ENCODE results near the gene TRPC1.

The TRPC1 gene

DNA sequence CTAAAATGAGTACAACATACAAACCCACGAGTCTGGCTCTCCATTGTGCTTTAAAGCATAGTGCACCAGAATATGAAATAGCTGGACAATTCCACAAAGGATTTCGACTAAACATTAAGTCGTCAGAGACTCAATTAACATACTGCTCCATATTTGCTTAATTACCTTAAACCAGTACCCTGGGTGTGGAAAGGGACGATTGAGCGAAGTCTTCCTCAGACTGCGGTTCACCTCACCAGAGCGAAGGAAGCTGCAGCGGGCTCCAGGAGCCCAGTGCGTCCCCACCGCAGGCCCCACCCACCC lies 218 bp upstream of the TRPC1 start:
- Histone ChIP-seq H4K8ac (ENCODE audit: low read length) (no peak overlapping the region), H3K4ac (ENCODE audit: low read depth in 1 of 2, low read length in 2 of 2) (no peak overlapping the region), H3K23ac (ENCODE audit: low read length in 2 of 2) (no peak overlapping the region), H3K79me1 (replicated peaks; ENCODE audit: low read length, poor library complexity, severe bottlenecking) (peaks cover 4% of the 10 kb centered on the region), H3K14ac (ENCODE audit: low read length in 2 of 2) (no peak overlapping the region), H3K4me2 (ENCODE audit: low read length, poor library complexity, severe bottlenecking) (peak overlapping the region; percentile 41), H2BK120ac (ENCODE audit: low read depth, low read length) (no peak overlapping the region), H3K27ac (ENCODE audit: low read length, poor library complexity, severe bottlenecking) (no peak overlapping the region), H3K4me3 (ENCODE audit: insufficient read depth in 1 of 2, low read depth in 1 of 2, low read length in 2 of 2) (peak overlapping the region; percentile 34 to 98), H3K9ac (ENCODE audit: low read length) (peak overlapping the region; percentile 96), H4K91ac (ENCODE audit: low read length) (no peak overlapping the region), H2AFZ (ENCODE audit: low read depth, low read length) (no peak overlapping the region), H2BK15ac (ENCODE audit: low read depth, poor library complexity, severe bottlenecking) (no peak overlapping the region), H2BK12ac (ENCODE audit: low read length in 2 of 2) (no peak overlapping the region), H3K27me3 (ENCODE audit: control insufficient read depth in 1 of 2, insufficient read depth in 1 of 2, low read length in 2 of 2) (no peaks in the 10 kb centered on the region), H2BK5ac (ENCODE audit: low read depth, low read length, poor library complexity, severe bottlenecking) (no peak overlapping the region), H3K18ac (ENCODE audit: low read depth in 1 of 2, low read length in 2 of 2) (no peak overlapping the region), H2AK5ac (ENCODE audit: low read length, severe bottlenecking) (no peak overlapping the region), H3K9me3 (ENCODE audit: control insufficient read depth, low read length) (no peaks in the 10 kb centered on the region), H3K4me1 (ENCODE audit: control insufficient read depth, insufficient read depth, low read depth, low read length) (no peaks in the 10 kb centered on the region), H3K36me3 (ENCODE audit: control insufficient read depth in 1 of 2, insufficient read depth in 2 of 2, low read depth in 1 of 2, low read length in 2 of 2) (no peaks in the 10 kb centered on the region)
- WGBS, result 2% methylated on average over 8 of the region's 10 CpGs
- no peak for DNase-seq

- H2BK5ac ChIP-seq (ENCODE audit: low read depth, low read length, poor library complexity, severe bottlenecking), result no peak overlapping the region
- peak overlapping the region; percentile 96 for H3K9ac ChIP-seq (ENCODE audit: low read length)
- H3K9me3 ChIP-seq (ENCODE audit: control insufficient read depth, low read length), result no peaks in the 10 kb centered on the region
- H3K79me1 ChIP-seq (replicated peaks; ENCODE audit: low read length, poor library complexity, severe bottlenecking), result peaks cover 4% of the 10 kb centered on the region
- H4K91ac ChIP-seq (ENCODE audit: low read length), result no peak overlapping the region
- H3K4me2 ChIP-seq (ENCODE audit: low read length, poor library complexity, severe bottlenecking), result peak overlapping the region; percentile 76
- H4K8ac ChIP-seq (ENCODE audit: low read length), result peak overlapping the region; percentile 67
- H3K4me3 ChIP-seq (ENCODE audit: insufficient read depth in 1 of 2, low read depth in 1 of 2, low read length in 2 of 2), result peak overlapping the region; percentile 62 to 98
- WGBS, result 1% methylated on average over 30 of the region's 35 CpGs
- peak overlapping the region; percentile 58 for H2AFZ ChIP-seq (ENCODE audit: low read depth, low read length)
- H3K27me3 ChIP-seq (ENCODE audit: control insufficient read depth in 1 of 2, insufficient read depth in 1 of 2, low read length in 2 of 2), result no peaks in the 10 kb centered on the region
- H2BK12ac ChIP-seq (ENCODE audit: low read length in 2 of 2), result peak overlapping the region in 1 of 2 experiments; percentile 61
- DNase-seq, result peak; percentile 66
- H3K4me1 ChIP-seq (ENCODE audit: control insufficient read depth, insufficient read depth, low read depth, low read length), result no peaks in the 10 kb centered on the region
- no peak overlapping the region for H2BK120ac ChIP-seq (ENCODE audit: low read depth, low read length)
- H2AK5ac ChIP-seq (ENCODE audit: low read length, severe bottlenecking), result no peak overlapping the region
- H3K14ac ChIP-seq (ENCODE audit: low read length in 2 of 2), result peak overlapping the region in 1 of 2 experiments; percentile 63
- H3K23ac ChIP-seq (ENCODE audit: low read length in 2 of 2), result no peak overlapping the region
- H3K36me3 ChIP-seq (ENCODE audit: control insufficient read depth in 1 of 2, insufficient read depth in 2 of 2, low read depth in 1 of 2, low read length in 2 of 2), result no peaks in the 10 kb centered on the region
- H3K18ac ChIP-seq (ENCODE audit: low read depth in 1 of 2, low read length in 2 of 2), result peak overlapping the region; percentile 52 to 67
- no peak overlapping the region for H2BK15ac ChIP-seq (ENCODE audit: low read depth, poor library complexity, severe bottlenecking)
- peak overlapping the region; percentile 3 to 76 for H3K4ac ChIP-seq (ENCODE audit: low read depth in 1 of 2, low read length in 2 of 2)
- peak overlapping the region; percentile 11 for H3K27ac ChIP-seq (ENCODE audit: low read length, poor library complexity, severe bottlenecking)
Measured at GRCh38 chr3:142724682-142725356, 985 bp downstream of the TRPC1 start.

- no peak overlapping the region for H3K4ac ChIP-seq (ENCODE audit: low read depth in 1 of 2, low read length in 2 of 2)
- DNase-seq, result no peak
Measured at GRCh38 chr3:142725357-142725739, 1.5 kb downstream of the TRPC1 start.

GRCh38 chr3:142726017-142726416 lies 2.2 kb downstream of the TRPC1 start:
- H3K18ac ChIP-seq (ENCODE audit: low read depth in 1 of 2, low read length in 2 of 2), result no peak overlapping the region
- no peak overlapping the region for H3K4me2 ChIP-seq (ENCODE audit: low read length, poor library complexity, severe bottlenecking)
- no peaks in the 10 kb centered on the region for H3K27me3 ChIP-seq (ENCODE audit: control insufficient read depth in 1 of 2, insufficient read depth in 1 of 2, low read length in 2 of 2)
- no peak overlapping the region for H3K14ac ChIP-seq (ENCODE audit: low read length in 2 of 2)
- H4K8ac ChIP-seq (ENCODE audit: low read length), result no peak overlapping the region
- H3K36me3 ChIP-seq (ENCODE audit: control insufficient read depth in 1 of 2, insufficient read depth in 2 of 2, low read depth in 1 of 2, low read length in 2 of 2), result no peaks in the 10 kb centered on the region
- H3K23ac ChIP-seq (ENCODE audit: low read length in 2 of 2), result no peak overlapping the region
- H2AK5ac ChIP-seq (ENCODE audit: low read length, severe bottlenecking), result no peak overlapping the region
- WGBS, result 82% methylated on average over 1 of the region's 1 CpG
- no peak overlapping the region for H2AFZ ChIP-seq (ENCODE audit: low read depth, low read length)
- no peak overlapping the region for H3K27ac ChIP-seq (ENCODE audit: low read length, poor library complexity, severe bottlenecking)
- no peak overlapping the region for H3K4ac ChIP-seq (ENCODE audit: low read depth in 1 of 2, low read length in 2 of 2)
- peak overlapping the region in 1 of 2 experiments; percentile 98 for H3K4me3 ChIP-seq (ENCODE audit: insufficient read depth in 1 of 2, low read depth in 1 of 2, low read length in 2 of 2)
- no peak for DNase-seq
- no peak overlapping the region for H2BK120ac ChIP-seq (ENCODE audit: low read depth, low read length)
- H2BK5ac ChIP-seq (ENCODE audit: low read depth, low read length, poor library complexity, severe bottlenecking), result no peak overlapping the region
- peaks cover 4% of the 10 kb centered on the region for H3K79me1 ChIP-seq (replicated peaks; ENCODE audit: low read length, poor library complexity, severe bottlenecking)
- no peak overlapping the region for H2BK12ac ChIP-seq (ENCODE audit: low read length in 2 of 2)
- H3K9ac ChIP-seq (ENCODE audit: low read length), result no peak overlapping the region
- H3K4me1 ChIP-seq (ENCODE audit: control insufficient read depth, insufficient read depth, low read depth, low read length), result no peaks in the 10 kb centered on the region
- no peak overlapping the region for H4K91ac ChIP-seq (ENCODE audit: low read length)
- H3K9me3 ChIP-seq (ENCODE audit: control insufficient read depth, low read length), result no peaks in the 10 kb centered on the region
- no peak overlapping the region for H2BK15ac ChIP-seq (ENCODE audit: low read depth, poor library complexity, severe bottlenecking)

More at GRCh38 chr3:142725357-142725739, 1.5 kb downstream of the TRPC1 start:
- Histone ChIP-seq H2AK5ac (ENCODE audit: low read length, severe bottlenecking) (no peak overlapping the region), H2BK15ac (ENCODE audit: low read depth, poor library complexity, severe bottlenecking) (no peak overlapping the region), H3K4me1 (ENCODE audit: control insufficient read depth, insufficient read depth, low read depth, low read length) (no peaks in the 10 kb centered on the region), H3K36me3 (ENCODE audit: control insufficient read depth in 1 of 2, insufficient read depth in 2 of 2, low read depth in 1 of 2, low read length in 2 of 2) (no peaks in the 10 kb centered on the region), H3K14ac (ENCODE audit: low read length in 2 of 2) (no peak overlapping the region), H2BK12ac (ENCODE audit: low read length in 2 of 2) (no peak overlapping the region), H3K9ac (ENCODE audit: low read length) (peak overlapping the region; percentile 96), H2BK120ac (ENCODE audit: low read depth, low read length) (no peak overlapping the region), H3K27me3 (ENCODE audit: control insufficient read depth in 1 of 2, insufficient read depth in 1 of 2, low read length in 2 of 2) (no peaks in the 10 kb centered on the region), H4K8ac (ENCODE audit: low read length) (no peak overlapping the region), H3K27ac (ENCODE audit: low read length, poor library complexity, severe bottlenecking) (no peak overlapping the region), H3K4me3 (ENCODE audit: insufficient read depth in 1 of 2, low read depth in 1 of 2, low read length in 2 of 2) (peak overlapping the region in 1 of 2 experiments; percentile 98), H2BK5ac (ENCODE audit: low read depth, low read length, poor library complexity, severe bottlenecking) (no peak overlapping the region), H3K9me3 (ENCODE audit: control insufficient read depth, low read length) (no peaks in the 10 kb centered on the region), H2AFZ (ENCODE audit: low read depth, low read length) (no peak overlapping the region), H4K91ac (ENCODE audit: low read length) (no peak overlapping the region), H3K4me2 (ENCODE audit: low read length, poor library complexity, severe bottlenecking) (peak overlapping the region; percentile 76), H3K23ac (ENCODE audit: low read length in 2 of 2) (no peak overlapping the region), H3K79me1 (replicated peaks; ENCODE audit: low read length, poor library complexity, severe bottlenecking) (peaks cover 4% of the 10 kb centered on the region), H3K18ac (ENCODE audit: low read depth in 1 of 2, low read length in 2 of 2) (no peak overlapping the region)
- WGBS, result 53% methylated on average over 4 of the region's 5 CpGs

Measured in mesenchymal stem cell (in vitro differentiated cells and primary cell).